ENCODE measurements around the gene CRTC1.

CRTC1 gene

GRCh38 chr19:18704971-18705370 is 21.5 kb downstream of the CRTC1 start:
- Histone ChIP-seq H3K27ac (ENCODE audit: low read length) (no peak overlapping the region), H3K36me3 (ENCODE audit: insufficient read depth, low read length) (no peaks in the 10 kb centered on the region), H3K9me3 (ENCODE audit: insufficient read depth, low read length, severe bottlenecking) (no peaks in the 10 kb centered on the region), H3K4me2 (ENCODE audit: insufficient read depth, low read length) (no peak overlapping the region), H3K9ac (ENCODE audit: low read depth, low read length) (no peak overlapping the region), H3K79me2 (ENCODE audit: insufficient read depth, low read length) (peaks cover 7% of the 10 kb centered on the region; the same call in 1 of the 2 replicates), H4K20me1 (ENCODE audit: insufficient read depth, low read length) (peaks cover 34% of the 10 kb centered on the region), H3K4me3 (ENCODE audit: low read depth in 1 of 2, low read length in 2 of 2) (no peak overlapping the region), H3K27me3 (ENCODE audit: insufficient read depth, low read length, poor library complexity) (no peaks in the 10 kb centered on the region), H3K4me1 (ENCODE audit: insufficient read depth, low read length) (peaks cover 12% of the 10 kb centered on the region), H2AFZ (ENCODE audit: low read depth, low read length) (no peak overlapping the region)
- TF ChIP-seq EZH2 (IDR thresholded peaks at IDR 0.05; ENCODE audit: borderline replicate concordance, low read depth, low read length, severe bottlenecking), result no peak
- TF ChIP-seq CTCF (IDR thresholded peaks at IDR 0.05; ENCODE audit: borderline replicate concordance, extremely low read depth, low read length, poor library complexity, severe bottlenecking), result no peak
- DNase-seq (no peak), ATAC-seq (ENCODE audit: insufficient read depth, low read depth) (no peak)

- ATAC-seq (ENCODE audit: insufficient read depth, low read depth) (no peak; the same call in 2 of the 3 replicates), DNase-seq (no peak)
- Histone ChIP-seq H3K9ac (ENCODE audit: low read depth, low read length) (no peak overlapping the region), H3K4me3 (ENCODE audit: low read depth in 1 of 2, low read length in 2 of 2) (no peak overlapping the region), H3K9me3 (ENCODE audit: insufficient read depth, low read length, severe bottlenecking) (no peaks in the 10 kb centered on the region), H3K4me2 (ENCODE audit: insufficient read depth, low read length) (no peak overlapping the region), H3K27me3 (ENCODE audit: insufficient read depth, low read length, poor library complexity) (no peaks in the 10 kb centered on the region), H3K79me2 (ENCODE audit: insufficient read depth, low read length) (peaks cover 10% of the 10 kb centered on the region; the same call in 1 of the 2 replicates), H3K27ac (ENCODE audit: low read length) (no peak overlapping the region), H3K4me1 (ENCODE audit: insufficient read depth, low read length) (no peaks in the 10 kb centered on the region), H3K36me3 (ENCODE audit: insufficient read depth, low read length) (no peaks in the 10 kb centered on the region), H4K20me1 (ENCODE audit: insufficient read depth, low read length) (peaks cover 31% of the 10 kb centered on the region), H2AFZ (ENCODE audit: low read depth, low read length) (no peak overlapping the region)
- TF ChIP-seq EZH2 (IDR thresholded peaks at IDR 0.05; ENCODE audit: borderline replicate concordance, low read depth, low read length, severe bottlenecking) (no peak), CTCF (IDR thresholded peaks at IDR 0.05; ENCODE audit: borderline replicate concordance, extremely low read depth, low read length, poor library complexity, severe bottlenecking) (no peak)
Measured at GRCh38 chr19:18708452-18709231, 25.2 kb downstream of the CRTC1 start.

- no peak overlapping the region for H3K4me3 ChIP-seq (ENCODE audit: low read depth in 1 of 2, low read length in 2 of 2)
- no peak overlapping the region for H3K9ac ChIP-seq (ENCODE audit: low read depth, low read length)
- no peaks in the 10 kb centered on the region for H3K9me3 ChIP-seq (ENCODE audit: insufficient read depth, low read length, severe bottlenecking)
- H3K27ac ChIP-seq (ENCODE audit: low read length), result no peak overlapping the region
- H2AFZ ChIP-seq (ENCODE audit: low read depth, low read length), result no peak overlapping the region
- TF ChIP-seq EZH2 (IDR thresholded peaks at IDR 0.05; ENCODE audit: borderline replicate concordance, low read depth, low read length, severe bottlenecking) (no peak), CTCF (IDR thresholded peaks at IDR 0.05; ENCODE audit: borderline replicate concordance, extremely low read depth, low read length, poor library complexity, severe bottlenecking) (no peak)
- ATAC-seq (ENCODE audit: insufficient read depth, low read depth), result no peak
- H3K79me2 ChIP-seq (ENCODE audit: insufficient read depth, low read length), result peaks cover 10% of the 10 kb centered on the region; the same call in 1 of the 2 replicates
- H3K4me2 ChIP-seq (ENCODE audit: insufficient read depth, low read length), result no peak overlapping the region
- peaks cover 31% of the 10 kb centered on the region for H4K20me1 ChIP-seq (ENCODE audit: insufficient read depth, low read length)
- no peaks in the 10 kb centered on the region for H3K36me3 ChIP-seq (ENCODE audit: insufficient read depth, low read length)
- H3K27me3 ChIP-seq (ENCODE audit: insufficient read depth, low read length, poor library complexity), result no peaks in the 10 kb centered on the region
- no peak for DNase-seq
- H3K4me1 ChIP-seq (ENCODE audit: insufficient read depth, low read length), result no peaks in the 10 kb centered on the region
Measured at GRCh38 chr19:18709546-18709945, 26.1 kb downstream of the CRTC1 start.
